GM18868 (cell line): Measurements from ENCODE around the gene TANC1.
A peak's percentile ranks its signal among the peaks of the same experiment; 100 is the strongest.

Experiments
- ATAC-seq: cut with Tn5 transposase; IDR thresholded peaks from one replicate; pipeline ENCODE4 v1.9.1; 2021; ENCODE audit warnings: mild to moderate bottlenecking, moderate library complexity; ENCODE audit not compliant: unreplicated experiment

The TANC1 gene

GRCh38 chr2:159109517-159109916 is 141.1 kb downstream of the TANC1 start:
- ATAC-seq: no peak

- ATAC-seq: no peak
Measured at GRCh38 chr2:159110784-159111183, 142.3 kb downstream of the TANC1 start.

- no peak for ATAC-seq
Measured at GRCh38 chr2:159111346-159111927, 143.0 kb downstream of the TANC1 start.

- no peak for ATAC-seq
Measured at GRCh38 chr2:159114835-159115234, 146.4 kb downstream of the TANC1 start.

GRCh38 chr2:159116922-159117321 is 148.5 kb downstream of the TANC1 start:
- ATAC-seq: no peak

- ATAC-seq: no peak
Measured at GRCh38 chr2:159117658-159118057, 149.2 kb downstream of the TANC1 start.

- peak; percentile 92 for ATAC-seq
Measured at GRCh38 chr2:159118115-159118858, 149.8 kb downstream of the TANC1 start.

GRCh38 chr2:159118859-159119500 is 150.5 kb downstream of the TANC1 start:
- no peak for ATAC-seq

- ATAC-seq: no peak
Measured at GRCh38 chr2:159119652-159120257, 151.3 kb downstream of the TANC1 start.

GRCh38 chr2:159123786-159124185 is 155.3 kb downstream of the TANC1 start:
- no peak for ATAC-seq

- no peak for ATAC-seq
Measured at GRCh38 chr2:159124441-159124911, 156.0 kb downstream of the TANC1 start.

GRCh38 chr2:159124931-159125467 is 156.6 kb downstream of the TANC1 start:
- ATAC-seq: no peak

- ATAC-seq: no peak
Measured at GRCh38 chr2:159125858-159126257, 157.4 kb downstream of the TANC1 start.

- no peak for ATAC-seq
Measured at GRCh38 chr2:159126432-159127022, 158.1 kb downstream of the TANC1 start.

- no peak for ATAC-seq
Measured at GRCh38 chr2:159128191-159128590, 159.8 kb downstream of the TANC1 start.

GRCh38 chr2:159129269-159129668 is 160.8 kb downstream of the TANC1 start:
- no peak for ATAC-seq

GRCh38 chr2:159129824-159130223 is 161.4 kb downstream of the TANC1 start:
- no peak for ATAC-seq

GRCh38 chr2:159130302-159130701 is 161.9 kb downstream of the TANC1 start:
- no peak for ATAC-seq

- no peak for ATAC-seq
Measured at GRCh38 chr2:159131267-159131913, 162.9 kb downstream of the TANC1 start.

- ATAC-seq: no peak
Measured at GRCh38 chr2:159131914-159132281, 163.5 kb downstream of the TANC1 start.

- no peak for ATAC-seq
Measured at GRCh38 chr2:159133797-159134196, 165.4 kb downstream of the TANC1 start.
